T-helper 1 cell (primary cell): ENCODE results near the gene GALNT12.
A peak's percentile ranks its signal among the peaks of the same experiment; 100 is the strongest.

Experiments
- DNase-seq, 5 donors: peaks; one replicate each; pipeline ENCODE4 v3.0.0-alpha.2; 2012 to 2020

GALNT12 gene

GRCh38 chr9:98834386-98834785, 26.9 kb downstream of the GALNT12 start:
- no peak for DNase-seq

DNA sequence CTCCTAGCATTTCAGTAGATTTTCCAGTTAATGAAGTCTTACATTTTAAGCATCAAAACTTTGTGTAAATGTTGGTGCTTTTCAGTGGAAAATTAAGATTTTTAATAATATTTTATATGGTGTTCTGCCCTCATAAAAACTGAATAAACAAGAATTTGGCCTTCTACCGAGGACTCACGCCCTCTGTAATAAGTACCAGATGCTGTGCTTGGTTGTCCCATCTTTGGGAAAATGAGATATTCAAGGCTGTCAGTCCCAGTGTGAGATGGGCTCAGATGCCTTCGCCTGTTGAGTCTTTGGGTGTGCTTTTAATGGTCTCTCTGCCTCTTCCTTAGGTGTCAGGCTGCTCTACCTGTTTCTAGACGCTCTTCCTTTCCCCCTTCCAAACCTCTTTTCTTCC, 28.7 kb downstream of the GALNT12 start:
- no peak for DNase-seq

DNA sequence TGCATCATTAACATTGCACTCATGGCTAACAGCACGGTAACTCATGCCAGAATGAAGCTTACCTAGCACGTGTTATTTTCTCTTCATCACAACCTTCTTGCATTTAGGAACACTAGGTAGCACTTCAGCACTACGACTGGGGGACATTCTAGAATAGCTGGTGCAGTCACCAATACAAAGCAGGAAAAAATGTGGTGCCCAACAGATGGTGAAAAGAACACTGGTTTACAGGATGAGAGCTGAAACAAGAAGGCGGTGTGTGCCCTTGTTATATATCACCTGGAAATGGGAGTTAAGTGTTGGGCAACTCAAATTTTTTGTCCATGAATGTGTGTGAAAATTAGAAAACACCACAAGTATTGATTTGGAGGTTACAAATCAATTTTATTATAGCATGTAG, 30.0 kb downstream of the GALNT12 start:
- DNase-seq: no peak

GRCh38 chr9:98838155-98838867, 30.8 kb downstream of the GALNT12 start:
- no peak for DNase-seq

DNA sequence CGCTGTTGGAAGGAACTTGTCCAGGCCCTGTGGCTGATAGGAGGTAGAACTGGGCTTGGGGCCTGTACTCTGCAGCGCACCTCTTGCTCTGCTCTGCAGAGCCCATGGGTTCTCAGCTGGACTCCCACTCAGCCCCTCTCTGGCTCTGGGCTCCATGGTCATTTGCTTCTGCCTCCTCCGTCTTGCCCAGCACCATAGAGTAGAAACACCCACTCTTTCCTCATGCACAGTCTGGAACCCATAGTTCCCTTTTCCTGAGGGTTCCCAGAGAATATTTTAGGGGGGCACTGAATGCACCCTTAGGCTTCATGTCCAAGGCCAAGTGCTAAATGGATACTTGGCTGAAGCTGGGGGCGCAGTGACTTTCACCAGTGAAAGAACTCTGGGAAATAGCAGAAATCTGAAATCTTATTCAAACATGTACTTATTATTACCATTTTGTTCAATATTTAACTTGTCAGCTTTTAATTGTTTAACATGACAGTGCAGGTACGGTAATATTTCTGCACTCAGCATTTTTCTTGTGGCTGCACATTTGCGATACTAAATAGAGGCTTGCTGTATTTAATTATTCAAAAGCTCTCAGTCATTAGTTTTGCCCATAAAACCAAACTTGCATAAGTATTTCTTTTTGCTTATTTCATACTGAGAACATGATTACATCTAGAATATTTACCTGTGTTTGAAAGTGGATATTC, 31.5 kb downstream of the GALNT12 start:
- no peak for DNase-seq

- no peak for DNase-seq
Measured at GRCh38 chr9:98839724-98840123, 32.3 kb downstream of the GALNT12 start.

DNA sequence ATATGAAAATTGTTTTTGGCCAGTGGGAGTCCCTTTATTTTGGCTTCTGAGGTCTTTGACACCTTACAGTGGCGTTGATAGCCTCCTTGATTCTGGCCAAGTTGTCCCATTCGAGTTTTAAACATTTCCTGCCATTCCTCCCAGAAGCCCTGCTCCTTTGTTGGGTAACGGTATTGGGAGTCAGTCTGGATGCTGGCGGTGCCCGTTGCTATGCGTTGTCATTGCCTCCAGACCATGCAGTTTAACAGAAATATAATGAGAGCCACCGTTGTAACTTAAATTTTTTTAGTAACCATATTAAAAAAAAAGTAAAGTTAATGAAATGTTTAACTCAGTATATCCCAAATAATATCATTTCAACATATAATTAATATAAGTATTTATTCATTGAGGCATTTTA, 35.0 kb downstream of the GALNT12 start:
- DNase-seq: no peak

- DNase-seq: no peak
Measured at GRCh38 chr9:98846081-98846480, 38.6 kb downstream of the GALNT12 start.

DNA sequence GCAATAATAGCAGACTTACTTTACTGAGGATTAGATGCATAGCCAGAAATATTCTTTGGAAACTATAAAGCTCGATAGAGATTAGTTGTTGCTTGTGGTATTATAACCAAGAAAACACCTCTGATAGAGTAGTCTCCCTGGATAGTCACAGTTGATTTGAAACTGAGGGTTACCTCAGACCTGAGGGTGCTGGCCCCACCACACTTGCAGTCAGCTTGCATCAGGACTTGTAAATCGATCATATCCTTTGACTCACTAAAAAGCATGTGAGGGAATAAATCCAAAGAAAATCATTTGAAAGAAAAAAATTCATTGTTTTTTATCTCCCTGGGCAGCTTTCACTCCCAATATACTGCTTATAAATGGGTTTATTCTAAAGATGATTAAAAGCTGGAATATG, 39.4 kb downstream of the GALNT12 start:
- no peak for DNase-seq

DNA sequence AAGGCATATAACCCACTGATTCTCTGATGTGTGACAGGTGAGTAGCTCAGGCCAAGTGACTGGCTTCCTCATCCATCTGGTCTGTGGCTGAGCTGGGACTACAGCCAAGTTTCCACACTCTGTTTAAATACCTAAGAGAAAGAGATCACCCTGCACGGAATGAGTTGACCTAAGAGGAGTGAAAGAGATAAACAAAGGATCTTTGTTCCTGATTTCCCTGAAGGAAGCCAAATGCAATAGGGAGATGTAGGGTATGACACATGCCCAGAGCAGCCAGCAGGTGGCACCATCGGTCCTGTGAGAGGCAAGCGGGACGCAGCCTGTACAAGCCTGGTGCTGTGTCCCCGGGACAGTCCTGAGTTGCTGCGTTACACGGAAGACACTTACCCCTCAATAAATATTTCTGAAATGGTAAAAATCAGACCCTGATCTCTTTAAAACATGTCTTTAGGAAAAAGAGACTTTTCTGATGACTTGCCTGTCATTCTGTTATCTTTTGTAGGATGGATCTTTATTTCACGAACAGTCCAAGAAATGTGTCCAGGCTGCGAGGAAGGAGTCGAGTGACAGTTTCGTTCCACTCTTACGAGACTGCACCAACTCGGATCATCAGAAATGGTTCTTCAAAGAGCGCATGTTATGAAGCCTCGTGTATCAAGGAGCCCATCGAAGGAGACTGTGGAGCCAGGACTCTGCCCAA, 41.1 kb downstream of the GALNT12 start:
- peak; percentile 26 to 73 (median 55) for DNase-seq

DNA sequence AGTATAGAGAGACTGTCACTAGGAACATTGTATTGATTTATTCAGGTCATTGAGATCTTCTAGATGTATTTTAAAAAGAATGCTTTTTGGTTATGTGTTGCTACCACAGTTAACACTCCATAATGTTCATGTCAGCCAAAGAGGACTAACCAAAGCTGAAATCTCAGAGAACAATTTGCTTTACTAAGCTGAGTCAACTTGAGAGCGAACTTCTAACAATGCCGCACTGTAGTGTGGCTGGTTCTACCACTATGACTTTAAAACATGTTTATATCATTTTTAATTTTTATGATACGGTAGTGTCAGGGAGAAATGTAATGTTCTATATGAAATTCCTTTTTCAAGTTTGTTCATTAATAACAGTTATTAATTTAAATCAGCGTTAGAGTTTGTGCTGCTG, 42.1 kb downstream of the GALNT12 start:
- no peak for DNase-seq

- no peak for DNase-seq
Measured at GRCh38 chr9:98850851-98851729, 43.6 kb downstream of the GALNT12 start.

DNA sequence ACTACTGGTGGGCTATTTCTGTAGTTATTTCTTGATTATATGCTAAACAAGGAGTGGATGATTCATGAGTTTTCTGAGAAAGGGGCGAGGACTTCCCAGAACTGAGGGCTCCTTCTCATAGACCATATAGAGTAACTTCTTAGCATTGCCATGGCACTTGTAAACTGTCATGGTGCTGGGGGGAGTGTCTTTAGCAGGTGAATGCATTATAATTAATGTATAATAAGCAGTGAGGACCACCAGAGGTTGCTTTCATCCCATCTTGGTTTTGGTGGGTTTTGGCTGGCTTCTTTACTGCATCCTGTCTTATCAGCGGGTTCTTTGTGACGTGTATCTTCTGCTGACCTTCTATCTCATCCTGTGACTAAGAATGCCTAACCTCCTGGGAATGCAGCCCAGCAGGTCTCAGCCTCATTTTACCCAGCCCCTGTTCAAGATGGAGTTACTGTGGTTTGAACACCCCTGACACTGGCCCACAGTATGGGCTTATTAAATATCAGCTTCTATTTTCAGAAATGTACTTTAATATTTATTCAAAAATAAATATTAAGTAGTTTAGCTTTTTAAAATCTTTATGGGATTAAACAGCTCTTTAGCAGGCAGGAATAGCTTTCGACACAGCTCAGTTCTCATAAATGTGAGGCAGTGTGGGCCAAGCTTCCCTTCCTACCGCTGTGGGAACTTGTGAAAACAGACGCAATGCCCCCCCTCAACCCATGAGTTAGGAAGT, 44.4 kb downstream of the GALNT12 start:
- peak in 1 of 5 donors; percentile 44 for DNase-seq

GRCh38 chr9:98852460-98852734, 44.9 kb downstream of the GALNT12 start:
- no peak for DNase-seq

DNA sequence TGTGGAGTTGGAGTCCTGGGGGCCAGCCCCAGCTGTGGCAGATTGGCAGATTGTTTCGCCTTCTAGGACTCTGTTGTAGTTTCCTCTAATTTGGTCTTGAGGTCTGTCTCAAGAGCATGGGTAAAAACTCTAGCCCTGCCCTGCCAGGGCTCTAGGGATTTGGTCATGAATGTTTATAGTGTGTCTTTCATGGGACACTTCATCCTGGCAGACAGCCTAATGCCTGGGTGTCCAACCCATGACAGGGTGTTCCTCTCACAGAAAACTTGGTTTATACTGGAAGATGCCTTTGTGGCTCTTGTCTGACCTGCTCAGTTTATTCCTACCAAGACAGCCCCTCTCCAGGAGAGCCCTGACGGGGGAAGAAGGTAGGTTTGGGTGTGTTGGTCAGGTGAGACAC, 45.5 kb downstream of the GALNT12 start:
- no peak for DNase-seq

- DNase-seq: no peak
Measured at GRCh38 chr9:98854266-98854665, 46.8 kb downstream of the GALNT12 start.

DNA sequence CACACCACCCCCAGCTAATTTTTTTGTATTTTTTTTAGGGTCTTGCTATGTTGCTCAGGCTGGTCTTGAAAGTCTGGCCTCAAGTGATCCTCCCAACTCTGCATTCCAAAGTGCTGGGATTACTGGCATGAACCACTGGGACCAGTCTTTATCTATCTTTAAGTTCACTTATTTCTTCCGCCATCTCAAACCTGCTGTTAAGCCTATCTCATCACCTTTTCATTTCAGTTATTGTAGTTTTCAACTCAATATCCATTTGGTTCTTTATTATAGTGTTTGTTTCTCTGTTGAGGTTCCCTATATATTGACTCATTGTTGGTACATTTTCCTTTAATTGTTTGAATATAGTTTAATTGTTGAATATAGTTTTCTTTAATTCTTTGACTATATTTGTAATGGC, 48.1 kb downstream of the GALNT12 start:
- DNase-seq: no peak

DNA sequence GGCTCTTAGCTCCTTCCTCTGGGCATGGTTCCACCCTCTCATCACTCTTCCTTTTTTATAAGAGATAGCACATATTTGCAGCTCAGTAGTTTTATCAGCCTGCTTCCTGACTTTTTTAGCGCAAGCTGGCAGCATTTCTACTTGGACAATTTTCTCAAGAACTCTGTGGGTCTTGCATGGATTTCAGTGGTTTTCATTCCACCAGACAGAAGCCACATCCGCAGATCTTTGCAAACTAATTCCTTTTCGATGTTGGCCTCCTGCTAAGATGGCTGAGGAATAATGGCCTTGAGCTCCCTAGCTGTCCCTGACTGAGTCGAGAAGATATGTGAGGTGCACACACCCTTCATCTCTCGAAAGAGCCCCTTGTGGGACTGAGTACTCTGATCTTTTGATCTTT, 49.5 kb downstream of the GALNT12 start:
- DNase-seq: no peak

- no peak for DNase-seq
Measured at GRCh38 chr9:98859941-98860340, 52.5 kb downstream of the GALNT12 start.

DNA sequence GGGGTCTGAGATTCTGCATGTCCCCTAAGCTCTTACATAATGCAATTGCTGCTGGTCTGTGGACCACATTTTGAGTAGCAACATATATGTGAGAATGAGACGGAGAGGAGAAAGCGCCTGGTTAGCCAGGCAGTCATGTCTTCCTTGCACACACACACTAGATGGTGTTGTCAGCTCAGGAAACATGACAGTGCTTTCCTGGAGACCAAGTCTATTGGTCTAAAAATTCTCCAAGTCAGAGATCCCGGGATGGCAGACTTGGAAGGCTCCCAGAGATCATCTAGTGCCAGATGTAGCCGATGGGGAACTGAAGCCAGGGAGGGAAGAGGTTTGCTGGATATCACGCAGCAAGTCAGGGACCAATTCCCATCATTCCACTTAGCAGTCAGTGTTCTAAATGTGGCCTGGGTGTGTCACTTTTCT, 53.4 kb downstream of the GALNT12 start:
- no peak for DNase-seq

GRCh38 chr9:98861781-98862504, 54.5 kb downstream of the GALNT12 start:
- DNase-seq: no peak

GRCh38 chr9:98862936-98863335, 55.5 kb downstream of the GALNT12 start:
- no peak for DNase-seq
